Hematopoietic multipotent progenitor cell (in vitro differentiated cells): ENCODE results near the gene IDI1. TPM values are rescaled to one million over a fixed set of nuclear protein-coding genes. Genes with fewer than 3 reads are reported as not detected.
"Not testable (repeated sequence)": the region's sequence is repeated elsewhere in the genome, so short reads cannot be mapped to it uniquely, and the experiment has no call there.

Experiments
- DNase-seq, 3 donors: peaks; one replicate each; pipeline ENCODE4 v3.0.0-alpha.2; 2011 to 2015; ENCODE audit warnings: low read depth in 2 of 3, low spot score in 2 of 3
- total RNA-seq: library from RNA; depleted of rRNA; stranded (reverse); fragments of >200 nt; gene quantifications from one replicate; pipeline ENCODE4 v1.2.3, GENCODE V29; 2012

Gene IDI1
- total RNA-seq, result 31.5 TPM

GRCh38 chr10:1048732-1049424 lies at the start of gene IDI1:
TSS of gene IDI1 (minus strand) at chr10:1049119. CDS start at chr10:1049003, 116 bp downstream.
- peak; percentile 94 to 98 (median 98) for DNase-seq

GRCh38 chr10:1097436-1097835 lies 48.5 kb upstream of the IDI1 start:
- DNase-seq, result no peak

GRCh38 chr10:1096287-1096889 lies 47.5 kb upstream of the IDI1 start:
- no peak for DNase-seq

GRCh38 chr10:1095498-1095897 lies 46.6 kb upstream of the IDI1 start:
- DNase-seq, result no peak

DNA sequence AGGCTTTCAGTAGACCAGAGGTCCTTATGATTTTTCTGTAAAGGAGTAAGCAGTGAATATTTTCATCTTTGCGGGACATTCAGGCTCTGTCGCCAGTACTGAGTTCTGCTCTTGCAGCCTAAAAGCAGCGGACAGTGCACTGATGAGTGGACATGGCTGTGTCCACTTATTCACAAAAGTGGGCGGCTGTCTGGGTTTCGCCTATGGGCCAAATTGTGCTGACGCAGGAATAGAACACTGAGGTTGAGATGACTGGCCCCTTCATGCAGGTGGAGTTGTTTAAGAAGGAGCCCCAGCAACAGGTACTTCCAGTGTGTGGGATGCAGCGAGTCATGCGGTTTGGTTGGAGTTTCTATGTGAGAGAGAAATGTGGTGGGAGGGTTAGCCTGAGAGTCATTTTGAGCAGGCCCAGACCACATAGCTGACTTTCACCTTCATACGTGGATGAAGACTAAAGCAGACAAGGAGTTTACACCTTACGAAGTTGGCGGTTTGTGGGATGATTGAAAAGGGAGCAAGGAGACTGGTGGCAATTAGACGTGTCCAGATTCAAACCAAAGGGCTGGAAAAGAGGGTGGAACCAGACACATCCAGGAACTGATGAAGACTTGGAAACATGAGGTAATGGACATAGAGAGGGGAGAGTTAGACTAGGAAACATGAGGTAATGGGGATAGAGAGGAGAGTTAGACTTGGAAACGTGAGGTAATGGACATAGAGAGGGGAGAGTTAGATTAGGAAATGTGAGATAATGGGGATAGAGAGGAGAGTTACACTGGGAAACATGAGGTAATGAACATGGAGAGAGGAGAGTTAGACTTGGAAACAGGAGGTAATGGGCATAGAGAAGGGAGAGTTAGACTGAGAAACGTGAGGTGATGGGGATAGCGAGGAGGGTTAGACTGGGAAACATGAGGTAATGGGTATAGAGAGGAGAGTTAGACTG lies 45.5 kb upstream of the IDI1 start:
- no peak for DNase-seq

DNA sequence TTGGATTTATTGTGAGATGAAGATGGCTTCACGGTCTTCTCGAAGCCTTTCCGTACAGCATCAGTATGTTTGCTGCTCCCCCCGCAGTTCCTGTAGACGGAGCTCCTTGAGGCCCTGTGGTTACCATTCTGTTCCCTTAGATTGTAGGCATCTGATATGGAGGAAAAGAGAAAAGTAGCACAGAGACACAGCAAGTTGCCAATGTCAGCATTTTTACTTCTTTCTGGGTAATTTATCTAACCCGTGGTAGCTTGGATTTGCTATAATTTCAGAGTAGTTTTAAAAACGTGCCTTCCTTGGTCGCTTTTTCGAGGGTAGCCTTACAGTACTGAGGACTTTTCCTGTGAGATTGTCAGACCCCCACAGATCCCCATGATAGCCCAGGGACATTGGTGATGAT lies 44.8 kb upstream of the IDI1 start:
- no peak for DNase-seq

- DNase-seq, result no peak
Observed at GRCh38 chr10:1090696-1091095, 41.8 kb upstream of the IDI1 start.

- no peak for DNase-seq
Observed at GRCh38 chr10:1089017-1089689, 40.2 kb upstream of the IDI1 start.

- DNase-seq, result no peak
Observed at GRCh38 chr10:1086787-1087186, 37.9 kb upstream of the IDI1 start.

- no peak for DNase-seq
Observed at GRCh38 chr10:1085258-1085657, 36.3 kb upstream of the IDI1 start.

DNA sequence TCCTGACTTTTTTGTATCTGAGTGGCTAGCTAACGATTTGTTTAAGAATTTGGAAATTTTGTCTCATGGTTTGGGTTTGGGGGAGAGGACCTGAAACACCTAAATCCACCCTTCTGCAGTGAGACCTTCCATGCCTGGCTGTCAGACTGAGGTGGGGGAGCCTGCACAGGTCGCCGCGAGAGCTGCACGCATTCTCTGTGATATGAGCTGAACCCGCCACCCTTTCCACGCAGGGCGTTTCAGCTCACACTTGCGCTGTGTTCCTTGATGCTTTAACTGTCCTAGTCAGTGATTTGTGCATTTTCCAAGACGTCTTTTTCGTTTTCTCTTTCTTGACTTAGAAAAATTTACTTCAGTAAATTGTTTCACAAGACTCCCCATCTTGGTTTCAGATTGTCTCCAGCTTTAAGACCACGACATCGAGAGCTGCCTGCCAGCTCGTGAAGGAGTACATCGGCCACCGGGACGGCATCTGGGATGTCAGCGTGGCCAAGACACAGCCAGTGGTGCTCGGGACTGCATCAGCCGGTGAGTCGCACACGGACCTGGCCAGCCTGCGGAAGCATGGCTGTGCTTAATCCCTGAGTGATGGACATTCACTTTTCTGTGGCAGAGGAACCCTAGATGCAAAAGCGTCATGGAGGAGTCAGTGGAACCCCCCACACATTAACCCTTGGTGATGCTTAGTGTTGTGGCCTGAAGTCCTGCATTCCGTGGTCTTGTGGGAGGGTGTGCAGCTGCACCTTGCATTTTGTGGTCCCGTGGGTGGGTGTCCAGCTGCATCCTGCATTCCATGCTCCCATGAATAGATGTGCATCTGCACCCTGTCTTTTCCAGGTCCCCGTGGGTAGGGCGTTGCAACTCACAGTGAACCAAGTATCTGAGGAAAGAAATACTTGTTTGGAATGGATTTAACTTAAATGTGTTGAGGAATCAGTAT lies 35.4 kb upstream of the IDI1 start:
- no peak for DNase-seq

- no peak for DNase-seq
Observed at GRCh38 chr10:1083581-1083980, 34.7 kb upstream of the IDI1 start.

- DNase-seq, result no peak
Observed at GRCh38 chr10:1078668-1079067, 29.7 kb upstream of the IDI1 start.

DNA sequence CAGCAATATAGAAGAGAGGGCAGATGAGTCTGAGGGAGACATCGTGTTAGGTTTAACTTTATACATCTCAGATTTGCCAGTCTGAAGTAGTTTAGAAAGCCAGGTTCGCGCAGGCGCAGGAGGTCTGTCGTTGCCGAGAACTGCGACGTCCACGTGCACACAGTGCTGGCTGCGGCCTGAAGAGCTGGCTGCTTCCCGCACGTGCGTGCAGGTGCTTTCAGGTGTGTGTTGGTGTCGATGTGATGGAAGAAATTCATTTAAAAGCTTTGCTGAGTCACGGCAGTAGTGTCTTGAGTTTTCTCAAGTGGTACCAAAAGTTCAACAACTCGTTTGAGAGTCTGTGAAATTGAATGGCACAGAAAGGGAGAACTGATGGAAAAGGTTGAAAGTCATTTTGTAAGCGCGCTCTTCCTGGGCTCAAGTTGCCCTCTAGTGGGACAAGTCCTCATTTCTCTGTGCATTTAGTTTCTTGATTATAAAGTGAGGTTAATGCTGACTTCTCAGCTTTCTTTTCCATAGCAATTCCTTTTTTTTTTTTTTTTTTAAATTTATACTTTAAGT lies 25.9 kb upstream of the IDI1 start:
- peak in 1 of 3 donors; percentile 44 for DNase-seq

DNA sequence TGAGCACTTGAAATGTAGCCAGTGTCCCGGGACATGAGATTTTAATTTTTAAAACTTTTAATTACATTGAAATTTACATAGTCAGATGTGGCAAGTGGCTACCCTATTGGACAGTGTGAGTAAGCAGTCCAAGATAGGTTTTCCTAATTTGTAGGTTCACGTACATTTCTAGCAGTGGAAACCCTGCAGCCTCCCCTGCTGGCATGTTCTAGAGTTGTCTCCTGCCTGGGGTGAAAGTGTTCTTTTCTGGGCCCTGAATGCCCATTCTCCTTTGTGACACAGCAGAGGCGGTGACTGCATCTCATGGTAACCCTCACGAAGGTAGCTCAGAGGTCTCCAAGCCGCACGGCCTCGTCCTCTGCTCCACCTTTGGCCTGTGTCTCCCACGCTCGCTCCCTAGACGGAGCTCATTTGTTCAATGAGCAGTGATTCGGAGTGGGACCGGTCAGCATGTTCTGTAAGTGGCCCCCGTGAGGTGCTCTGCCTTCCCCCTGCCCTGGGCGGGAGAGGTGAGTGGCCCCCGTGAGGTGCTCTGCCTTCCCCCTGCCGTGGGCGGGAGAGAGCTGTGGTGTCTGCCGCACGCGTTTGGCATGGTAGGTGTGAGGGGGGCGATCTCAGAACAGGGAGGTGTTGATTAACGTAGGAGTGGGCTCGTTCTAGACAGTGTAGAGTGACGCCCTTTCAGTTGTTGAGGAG lies 25.3 kb upstream of the IDI1 start:
- no peak for DNase-seq

DNA sequence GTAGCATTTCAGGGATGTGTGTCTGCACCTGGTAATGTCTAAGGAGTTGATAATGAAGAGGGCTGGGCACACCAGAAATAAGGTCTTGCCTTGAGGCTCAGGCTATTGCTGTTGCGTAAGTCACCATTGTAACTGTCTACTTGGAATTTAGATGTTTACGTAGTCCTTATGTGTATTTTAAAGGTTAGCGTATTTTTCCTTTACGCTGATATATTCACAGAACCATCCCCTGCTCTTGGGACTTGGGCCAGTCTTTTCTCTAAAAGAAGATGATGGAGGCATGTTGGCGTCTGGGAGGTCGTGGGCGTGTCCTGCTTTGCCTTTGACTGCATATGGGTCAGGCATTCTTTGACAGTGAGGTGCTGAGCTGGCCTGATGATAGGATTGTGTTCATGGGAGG lies 22.0 kb upstream of the IDI1 start:
- DNase-seq, result no peak

DNA sequence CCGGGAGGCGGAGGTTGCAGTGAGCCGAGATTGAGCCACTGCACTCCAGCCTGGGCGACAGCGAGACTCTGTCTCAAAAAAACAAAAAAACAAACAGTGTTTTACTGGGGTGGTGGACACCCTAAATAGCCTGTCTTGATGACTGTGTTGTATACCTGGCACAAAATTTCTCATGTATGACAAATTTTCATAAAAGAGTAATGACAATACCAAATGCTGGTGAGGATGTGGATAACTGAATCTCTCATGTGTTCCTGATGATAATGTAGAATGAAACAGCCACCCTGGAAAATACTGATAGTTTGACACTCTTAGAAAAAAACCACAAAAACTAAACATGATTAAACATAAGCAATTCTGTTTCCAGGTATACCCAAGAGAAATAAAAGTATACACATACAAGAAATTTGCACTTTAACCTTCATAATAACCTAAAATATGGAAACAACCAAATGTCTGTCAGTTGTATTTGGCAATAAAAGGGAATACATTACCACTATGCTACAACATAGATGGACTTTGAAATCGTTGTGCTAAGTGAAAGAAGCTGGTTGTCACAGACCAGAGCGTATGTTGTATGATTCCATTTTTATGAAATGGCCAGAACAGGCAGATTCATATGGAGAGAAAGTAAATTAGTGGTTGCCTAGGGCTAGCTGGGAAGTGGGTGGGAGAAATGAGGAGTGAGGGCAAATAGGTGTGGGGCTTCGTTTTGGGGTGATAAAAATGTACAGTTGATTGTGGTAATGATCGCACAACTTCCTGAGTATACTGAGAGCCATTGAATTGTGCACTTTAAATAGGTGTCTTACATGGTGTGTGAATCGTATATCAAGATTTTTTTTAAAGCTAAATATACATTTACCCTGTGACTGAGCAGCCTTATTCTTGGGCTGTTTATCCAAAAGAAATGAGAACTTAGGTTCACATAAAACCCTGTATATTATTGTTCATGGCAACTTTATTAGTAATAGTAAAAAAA lies 19.8 kb upstream of the IDI1 start:
- DNase-seq, result no peak

- not testable (repeated sequence) for DNase-seq
Observed at GRCh38 chr10:1066734-1067133, 17.8 kb upstream of the IDI1 start.
